EH (cell line): Measurements from ENCODE around the gene KIDINS220.
A peak's percentile ranks its signal among the peaks of the same experiment; 100 is the strongest.

Source experiments
- DNase-seq: peaks from one replicate; pipeline ENCODE4 v3.0.0-alpha.2; 2015; ENCODE audit warnings: low read depth

The KIDINS220 gene

DNA sequence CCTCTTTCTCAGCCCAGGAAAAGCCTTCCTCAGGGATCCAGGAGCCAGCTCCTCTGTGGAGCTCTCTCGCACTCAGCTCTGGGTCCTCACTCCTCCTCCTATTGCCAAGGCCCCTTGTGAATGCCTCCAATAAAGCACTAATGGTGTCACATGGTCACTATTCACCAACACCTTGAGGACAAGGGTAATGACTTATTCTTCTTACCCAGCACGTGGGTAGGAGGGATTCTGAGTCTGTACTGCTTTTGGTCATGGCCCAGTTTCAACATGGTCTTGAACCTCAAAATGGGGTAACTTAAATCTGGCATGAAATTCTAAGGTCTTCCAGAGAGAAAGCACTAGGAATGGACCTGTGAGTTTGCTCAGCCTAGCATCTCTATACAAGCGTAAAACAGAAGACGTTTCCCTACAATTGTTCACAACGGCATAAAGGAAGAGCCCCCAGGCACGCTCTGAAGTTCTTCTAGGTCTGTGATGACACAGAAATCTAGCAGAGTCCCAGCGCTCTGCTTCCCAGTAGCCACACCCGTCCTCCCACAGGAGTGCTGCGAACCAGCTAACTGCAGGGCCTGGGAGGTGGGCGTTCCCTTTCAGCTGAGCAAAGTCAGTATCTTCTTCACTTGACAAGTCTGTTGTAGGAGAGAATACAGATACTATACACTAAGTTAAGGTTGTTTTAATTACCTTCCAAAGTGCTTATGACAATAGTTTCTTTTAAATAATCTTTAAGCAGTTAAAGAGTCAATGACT lies 14.6 kb upstream of the KIDINS220 start:
- DNase-seq = no peak

DNA sequence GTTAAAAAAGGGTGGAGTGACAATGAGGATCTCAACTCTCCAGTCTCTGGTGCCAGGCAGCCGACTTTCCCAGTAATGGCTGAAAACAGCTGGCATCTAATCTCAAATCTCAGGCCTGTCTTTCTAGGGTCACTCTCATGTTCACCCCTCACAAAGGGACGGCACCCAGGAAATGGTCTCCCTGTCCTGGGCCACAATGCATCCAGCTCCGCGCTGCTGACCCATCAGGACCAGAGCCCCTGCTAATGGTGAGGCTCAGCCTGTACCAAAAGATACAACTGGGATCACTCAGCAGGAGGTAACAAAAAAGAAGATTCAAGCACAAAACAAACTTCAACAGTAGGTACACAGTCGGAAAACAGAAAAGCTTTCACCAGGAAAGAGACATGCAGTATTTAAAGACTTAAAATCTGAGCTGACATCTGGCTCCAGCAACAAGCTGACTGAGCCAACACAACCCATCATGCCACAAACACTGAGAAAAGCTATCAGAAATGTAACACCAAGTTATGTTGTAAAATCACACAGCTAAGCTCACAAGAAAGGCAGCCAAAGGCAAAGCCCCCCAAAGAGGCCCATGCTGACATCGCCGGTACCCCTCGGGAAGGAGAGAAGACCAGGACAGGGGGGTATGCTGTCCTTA lies 13.6 kb upstream of the KIDINS220 start:
- no peak for DNase-seq

DNA sequence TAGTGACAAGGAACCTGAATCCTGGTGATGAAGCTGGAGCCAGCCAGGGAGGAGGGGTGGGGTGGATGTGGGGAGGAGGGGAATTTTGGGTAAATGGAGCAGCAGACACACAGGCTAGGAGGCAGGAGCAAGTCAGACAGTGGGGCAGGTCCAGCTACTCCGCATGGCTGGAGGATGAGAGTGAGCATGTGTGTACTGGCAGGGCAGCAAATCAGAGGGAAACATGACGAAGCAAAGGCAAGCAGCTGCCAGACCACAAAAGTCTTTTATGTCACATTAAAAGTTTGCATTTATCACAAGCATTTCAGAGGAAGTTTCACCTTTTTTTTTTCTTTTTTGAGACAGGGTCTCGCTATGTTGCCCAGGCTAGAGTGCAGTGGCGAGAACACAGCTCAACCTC lies 11.9 kb upstream of the KIDINS220 start:
- DNase-seq = peak; percentile 62

DNA sequence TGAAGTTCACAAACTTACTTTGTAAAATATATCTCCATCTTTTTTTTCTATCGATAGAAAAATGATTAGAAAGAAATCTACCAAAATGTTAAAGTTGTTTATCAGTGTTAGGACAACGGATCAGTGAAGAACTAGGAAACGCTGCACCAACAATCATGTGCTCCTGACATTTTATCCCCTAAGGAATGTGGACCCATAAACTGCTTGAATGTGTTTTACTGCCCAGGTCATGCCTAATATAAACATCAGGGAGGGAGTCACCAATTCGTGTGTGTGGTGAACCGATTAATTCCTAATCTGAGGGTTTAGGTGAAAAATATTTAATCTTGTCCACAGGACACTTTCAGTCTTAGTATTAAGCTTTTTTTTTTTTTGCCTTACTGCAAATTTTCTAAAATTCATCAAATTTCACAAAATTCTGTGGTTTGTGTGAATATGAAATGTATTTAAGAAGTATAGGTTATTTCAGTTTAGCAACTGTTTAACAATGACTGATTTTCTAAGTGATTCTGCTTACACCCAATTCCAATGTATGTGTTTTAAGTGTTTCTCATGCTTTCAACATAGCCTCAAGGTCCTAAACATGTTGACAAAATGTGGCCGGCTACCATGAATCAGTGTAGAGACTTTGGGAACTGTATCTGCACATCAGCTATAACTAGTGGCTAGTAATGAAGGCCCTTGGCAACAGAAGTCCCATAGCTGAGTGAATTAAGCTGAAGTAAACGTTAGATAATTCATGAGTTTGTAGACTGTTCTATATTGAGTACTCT lies 11.1 kb upstream of the KIDINS220 start:
- DNase-seq = peak; percentile 21

DNA sequence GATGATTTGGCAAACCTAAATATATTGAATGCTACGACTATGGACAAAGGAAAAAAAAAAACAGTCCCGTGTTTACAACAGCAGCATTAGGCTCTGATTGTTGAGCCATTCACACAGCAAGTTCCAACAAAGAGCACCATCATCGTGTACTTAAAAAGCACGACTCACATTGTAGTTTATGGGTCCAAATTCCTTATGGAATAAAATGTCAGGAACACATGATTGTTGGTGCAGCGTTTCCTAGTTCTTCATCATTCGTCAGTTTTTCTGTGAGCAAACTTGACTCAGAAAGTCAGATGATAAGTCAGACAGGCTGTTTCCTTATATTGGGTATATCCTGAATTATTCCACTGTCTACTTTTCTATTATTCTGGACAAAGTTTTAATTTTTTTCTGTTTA lies 10.0 kb upstream of the KIDINS220 start:
- peak; percentile 36 for DNase-seq

DNA sequence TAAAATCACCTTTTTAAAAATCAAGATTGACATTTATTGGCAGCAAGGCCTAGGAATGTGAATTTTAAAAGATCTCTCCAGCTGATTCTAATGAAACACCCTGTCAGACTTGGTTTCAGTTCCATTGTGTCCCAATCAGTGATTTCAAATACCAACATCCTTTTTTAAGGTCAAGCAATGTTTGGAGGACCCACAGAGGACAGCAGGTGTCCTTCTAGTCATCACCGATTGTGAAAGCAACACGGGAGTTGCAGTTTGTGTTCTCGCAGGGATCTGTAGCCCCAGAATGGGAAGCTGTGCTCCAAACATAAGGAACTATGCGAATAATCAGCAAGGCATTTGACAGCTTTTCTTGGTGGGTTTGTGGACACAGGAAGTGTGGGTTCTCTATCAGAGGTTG lies 4.5 kb upstream of the KIDINS220 start:
- no peak for DNase-seq

DNA sequence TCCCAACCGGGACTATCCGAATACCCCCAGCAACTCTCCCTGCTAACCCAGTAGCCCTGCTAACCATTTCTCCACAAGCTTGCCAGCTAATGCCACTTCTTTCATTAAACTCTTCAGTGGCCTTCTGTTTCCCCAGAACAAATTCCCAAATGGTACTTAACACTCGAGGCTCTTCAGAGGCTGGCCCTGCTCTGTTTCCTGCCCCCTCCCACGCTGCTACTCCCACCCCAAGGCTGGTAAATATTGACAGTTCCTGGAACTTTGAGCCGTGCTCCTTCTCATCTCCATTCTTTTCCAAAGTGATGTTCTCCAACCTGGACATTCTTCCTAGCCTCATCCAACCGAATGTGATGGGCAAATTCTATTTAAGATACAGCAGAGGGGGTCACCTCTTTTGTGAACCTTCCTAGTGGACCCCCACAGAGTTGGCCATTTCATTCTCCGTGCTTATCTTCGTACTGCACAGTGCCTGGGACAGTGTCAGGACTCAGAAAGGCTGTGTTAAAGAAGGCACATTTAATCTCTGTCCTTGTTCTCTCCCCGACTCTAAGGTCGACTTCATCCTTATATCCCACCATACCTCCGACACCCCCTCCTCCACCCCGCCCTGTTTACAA lies 3.2 kb upstream of the KIDINS220 start:
- no peak for DNase-seq

DNA sequence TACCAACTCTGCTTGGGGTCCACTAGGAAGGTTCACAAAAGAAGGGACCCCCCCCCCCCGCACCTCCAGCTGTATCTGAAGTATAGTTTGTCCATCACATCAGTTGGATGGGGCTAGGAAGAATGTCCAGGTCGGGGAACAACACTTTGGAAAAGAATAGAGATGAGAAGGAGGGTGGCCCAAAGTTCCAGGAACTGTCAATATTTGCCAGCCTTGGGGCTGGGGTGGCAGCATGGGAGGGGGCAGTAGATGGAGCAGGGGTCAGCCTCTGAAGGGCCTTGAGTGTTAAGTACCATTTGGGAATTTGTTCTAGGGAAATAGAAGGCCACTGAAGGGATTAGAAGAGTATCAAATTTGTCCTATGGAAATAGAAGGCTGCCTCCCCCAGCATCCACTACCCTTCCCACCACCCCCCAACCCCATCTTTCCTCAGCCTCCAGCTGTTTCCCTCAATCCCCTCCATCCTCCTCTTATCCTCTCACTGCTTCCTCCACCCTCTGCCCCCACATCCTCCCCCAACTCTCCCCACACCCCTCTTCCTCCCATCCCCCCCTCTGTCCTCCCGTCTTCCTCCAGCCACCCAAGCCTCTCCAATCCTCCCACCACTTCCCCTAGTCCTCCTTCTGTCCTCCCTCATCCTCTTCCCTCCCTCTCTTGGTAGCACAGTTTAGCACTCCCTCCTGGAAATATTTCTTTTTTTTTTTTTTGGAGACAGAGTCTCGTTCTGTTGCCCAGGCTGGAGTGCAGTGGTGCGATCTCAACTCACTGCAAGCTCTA lies 2.0 kb upstream of the KIDINS220 start:
- DNase-seq = no peak

DNA sequence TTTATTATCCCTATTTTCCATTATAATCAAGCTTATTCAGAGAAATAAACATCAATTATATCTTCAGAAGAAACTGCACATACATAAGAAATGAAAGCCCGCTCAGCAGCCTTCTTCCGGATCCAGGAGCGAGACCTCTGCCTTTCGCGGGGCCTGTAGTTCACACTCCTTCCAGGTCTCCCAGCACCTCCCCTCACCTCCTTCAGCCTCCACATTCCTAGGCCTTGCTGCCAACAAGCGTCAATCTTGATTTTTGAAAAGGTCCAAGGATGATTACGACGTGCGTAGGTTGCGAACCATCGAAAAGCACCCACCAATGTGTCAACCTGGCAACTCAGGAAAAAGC lies 355 bp upstream of the KIDINS220 start:
- no peak for DNase-seq

DNA sequence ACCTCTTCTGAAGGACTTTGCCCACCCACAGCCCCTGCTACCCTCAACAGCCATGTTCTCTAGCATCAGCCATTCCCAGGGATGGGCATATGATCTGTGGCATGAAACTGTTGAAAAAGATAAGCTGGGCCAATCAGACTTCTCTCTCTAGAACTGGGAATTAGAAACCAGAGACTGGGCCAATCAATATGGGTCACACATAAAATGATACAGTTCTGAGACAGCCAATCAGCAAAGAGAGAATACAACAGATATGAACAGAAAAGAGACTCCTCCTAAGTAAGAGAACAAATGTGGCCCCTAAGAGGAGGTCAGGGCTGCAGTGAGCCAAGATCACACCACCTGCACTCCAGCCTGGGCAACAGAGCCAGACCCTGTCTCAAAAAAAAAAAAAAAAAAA lies 2.1 kb downstream of the KIDINS220 start:
- no peak for DNase-seq

DNA sequence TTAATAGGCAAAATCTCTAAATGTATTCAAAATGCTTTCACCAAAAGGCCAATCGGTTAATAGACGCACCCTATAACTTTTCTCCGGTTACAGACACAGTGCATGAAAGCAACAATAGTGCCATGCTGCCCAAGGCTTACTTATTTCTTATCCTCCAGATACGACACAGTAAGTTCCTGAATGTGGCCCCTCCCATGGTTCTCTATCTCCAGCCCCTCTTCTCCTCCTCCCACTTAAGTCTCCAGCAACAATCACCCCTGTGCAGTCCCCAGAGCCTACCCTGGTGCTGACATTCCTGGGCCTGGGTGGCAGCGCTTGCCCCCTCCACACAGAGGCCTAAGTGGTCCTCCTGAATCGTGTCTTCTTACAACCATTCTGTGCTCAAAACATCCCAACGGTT lies 3.6 kb downstream of the KIDINS220 start:
- no peak for DNase-seq

DNA sequence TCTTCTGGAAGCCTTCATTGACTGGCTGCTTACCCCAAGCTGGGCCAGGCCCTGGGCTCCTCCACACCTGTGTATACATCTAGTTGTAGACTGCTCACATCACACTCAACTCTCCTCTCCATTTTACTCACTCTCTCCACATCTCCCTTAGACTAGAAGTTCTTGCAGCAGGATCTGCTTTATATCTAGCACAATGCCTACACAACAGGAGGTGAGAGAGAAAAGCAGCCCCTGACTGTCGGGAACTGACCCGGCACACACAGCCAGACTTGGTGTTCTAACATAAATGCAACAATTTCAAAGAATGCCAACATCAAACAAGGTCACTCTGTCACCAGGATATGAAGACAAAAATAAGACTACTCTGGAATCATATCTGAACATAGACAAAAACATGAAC lies 5.9 kb downstream of the KIDINS220 start:
- no peak for DNase-seq

DNA sequence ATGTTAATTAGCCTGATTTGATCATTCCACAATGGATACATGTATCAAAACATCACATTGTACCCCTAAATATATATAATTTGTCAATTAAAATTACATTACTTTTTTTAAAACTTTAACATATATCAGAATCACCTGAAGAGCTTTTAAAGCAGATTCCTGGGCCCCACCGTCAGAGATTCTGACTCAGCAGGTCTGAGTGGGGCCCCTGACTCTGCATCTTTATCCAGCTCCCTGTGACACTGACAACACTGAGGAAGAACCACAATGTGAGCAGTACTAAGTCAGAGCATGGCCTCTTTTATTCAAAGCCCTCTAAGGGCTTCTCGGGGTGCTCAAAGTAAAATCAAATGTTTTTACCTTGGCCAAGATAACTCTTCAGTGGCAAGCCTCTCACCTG lies 9.7 kb downstream of the KIDINS220 start:
- DNase-seq = no peak

DNA sequence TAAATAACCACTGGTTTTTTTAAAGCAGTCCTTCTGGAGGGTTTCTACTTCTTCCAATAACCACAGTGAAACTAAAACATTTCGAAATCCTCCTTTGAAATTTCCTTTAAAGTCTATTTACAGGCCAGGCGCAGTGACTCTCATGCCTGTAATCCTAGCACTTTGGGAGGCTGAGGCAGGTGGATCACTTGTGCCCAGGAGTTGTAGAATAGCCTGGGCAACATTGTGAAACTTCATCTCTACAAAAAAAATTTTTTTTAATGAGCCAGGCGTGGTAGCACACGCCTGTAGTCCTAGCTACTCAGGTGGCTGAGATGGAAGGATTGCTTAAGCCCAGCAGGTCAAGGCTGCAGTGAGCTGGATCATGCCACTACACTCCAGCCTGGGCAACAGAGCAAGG lies 15.2 kb downstream of the KIDINS220 start:
- no peak for DNase-seq

DNA sequence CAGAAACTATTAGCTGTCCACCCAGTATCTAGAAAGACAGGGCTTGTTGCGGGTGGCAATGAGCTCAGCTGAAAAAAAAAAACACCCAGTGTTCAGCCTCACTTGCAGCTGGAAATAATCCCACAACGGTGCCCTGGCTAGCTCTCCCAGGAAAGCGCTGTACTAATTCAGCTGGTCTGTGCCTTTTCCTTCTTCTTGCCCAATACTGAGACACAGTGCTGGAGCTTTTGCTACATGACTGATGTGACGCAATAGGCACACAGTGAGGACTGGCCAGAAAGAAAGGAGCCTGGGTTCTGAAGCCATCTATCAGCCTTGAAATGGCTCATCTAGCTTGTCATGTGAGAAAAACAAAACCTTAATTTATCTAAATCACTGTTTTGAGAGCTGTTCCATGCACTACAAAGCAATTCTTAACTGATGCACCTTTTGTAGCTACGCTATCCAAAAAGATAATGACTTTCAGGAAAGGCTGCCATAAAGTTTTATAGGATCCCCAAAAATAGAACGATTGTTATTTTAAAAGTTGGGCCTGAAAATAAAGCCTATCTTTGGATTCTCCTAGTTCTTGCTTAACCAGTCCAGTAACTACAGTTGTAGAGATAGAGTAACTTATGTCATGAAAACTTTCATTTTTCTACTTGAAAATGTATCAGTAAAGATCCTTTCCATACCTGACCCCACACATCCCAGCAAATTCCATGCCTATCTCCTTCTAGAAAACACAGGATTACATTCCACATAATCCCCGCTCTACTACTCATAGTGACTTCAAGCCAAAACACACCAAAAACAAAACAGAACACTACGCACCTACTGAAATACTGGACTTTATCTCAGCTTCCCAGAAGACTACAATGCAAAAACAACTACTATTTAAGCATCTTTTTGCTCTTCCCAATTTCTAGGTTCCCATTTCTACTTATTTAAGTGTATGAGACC lies 15.9 kb downstream of the KIDINS220 start:
- peak; percentile 54 for DNase-seq

DNA sequence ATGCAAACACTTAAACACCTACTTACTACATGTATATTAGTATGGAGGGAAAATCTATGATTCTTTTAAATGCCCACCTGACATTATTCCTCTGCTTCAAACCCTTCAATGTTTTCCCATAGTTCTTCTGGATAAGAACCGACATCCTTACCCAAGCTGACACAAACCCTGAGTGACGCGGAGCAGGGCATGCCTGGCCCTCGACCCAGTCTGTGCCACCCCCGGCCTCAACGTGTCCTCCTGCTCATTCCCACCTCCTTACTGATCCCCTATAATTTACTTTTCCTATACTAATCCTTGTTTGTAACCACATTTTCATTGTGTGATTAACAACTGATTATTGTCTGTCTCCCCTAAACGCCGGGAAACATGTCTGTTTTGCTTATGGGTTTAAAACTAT lies 17.5 kb downstream of the KIDINS220 start:
- no peak for DNase-seq

DNA sequence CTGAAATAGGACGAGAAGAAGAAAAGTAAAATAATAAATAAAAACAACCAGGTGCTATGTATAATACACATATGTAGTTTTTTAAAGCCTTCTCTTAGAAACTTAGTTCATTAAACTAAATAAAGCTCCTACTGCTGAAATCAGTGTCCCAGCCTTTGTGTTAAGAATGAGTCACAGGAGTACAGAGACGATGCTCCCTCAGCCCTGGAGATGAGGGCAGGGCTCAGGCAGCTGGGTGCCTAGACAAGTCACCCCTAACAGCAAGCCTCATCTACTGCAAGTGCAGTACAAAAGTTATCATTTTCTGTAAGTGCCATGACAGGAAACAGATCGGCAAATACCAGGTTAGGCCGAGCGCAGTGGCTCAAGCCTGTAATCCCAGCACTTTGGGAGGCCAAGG lies 18.2 kb downstream of the KIDINS220 start:
- DNase-seq = peak; percentile 38

DNA sequence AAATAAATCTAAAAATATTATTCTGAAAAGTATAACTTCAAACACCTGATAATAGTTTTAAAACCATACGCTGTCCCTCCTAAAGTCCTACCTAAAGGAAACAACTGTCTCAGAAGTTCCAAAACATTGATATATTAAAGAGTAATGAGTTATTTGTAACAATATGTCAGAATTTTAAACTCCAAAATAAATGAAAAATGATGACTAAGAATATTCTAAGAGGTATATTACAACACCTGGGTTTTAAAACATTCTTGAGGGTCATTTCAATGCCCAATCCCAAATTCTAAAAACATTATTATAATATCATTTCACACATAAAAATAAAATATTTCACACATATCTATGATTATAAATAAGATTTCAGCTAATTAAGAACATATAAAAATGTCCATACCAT lies 20.2 kb downstream of the KIDINS220 start:
- DNase-seq = no peak

DNA sequence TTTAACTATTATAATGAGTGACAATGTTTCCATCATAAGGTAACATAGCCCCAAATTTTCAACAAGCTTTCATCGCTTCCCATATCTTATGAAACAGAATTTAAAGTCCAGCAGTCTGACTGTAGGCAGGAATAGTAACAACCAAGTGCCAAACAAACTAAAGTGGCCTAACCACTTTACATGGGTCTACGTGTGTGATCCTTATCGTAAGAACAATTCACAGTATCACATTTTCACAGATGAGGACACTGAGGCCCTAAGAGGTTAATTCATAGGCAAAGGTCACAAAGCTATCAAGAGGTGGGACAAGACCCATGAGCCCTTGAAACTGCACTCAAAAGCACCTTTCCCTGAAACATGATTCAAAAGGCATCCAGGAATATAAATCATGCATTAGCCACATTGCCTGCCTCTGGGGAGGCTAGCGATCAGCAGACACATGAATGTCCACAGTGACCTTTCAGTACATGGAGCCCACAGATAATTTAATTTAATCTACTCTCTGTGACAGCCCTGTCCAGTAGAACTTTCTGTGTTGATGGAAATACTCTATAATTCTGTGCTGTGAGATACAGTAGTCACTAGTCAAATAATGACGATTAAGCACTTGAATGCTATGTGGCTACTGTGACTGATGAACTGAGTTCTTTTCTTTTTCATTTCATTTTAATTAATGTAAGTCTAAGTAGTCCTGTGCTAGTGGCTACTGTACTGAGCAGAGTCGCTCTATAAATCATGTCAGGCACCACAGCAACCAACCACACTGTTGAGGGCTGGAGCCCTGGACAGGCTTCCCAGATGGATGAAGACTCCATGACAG lies 30.3 kb downstream of the KIDINS220 start:
- DNase-seq = no peak
